Mesenchymal stem cell (in vitro differentiated cells and primary cell): ENCODE results near the gene ASTN2.

ENCODE experiments used
- DNase-seq: peaks from one replicate; pipeline ENCODE4 v3.0.0-alpha.2; 2013
- H2AFZ ChIP-seq: one replicate; pipeline ENCODE4 v1.6.1; 2013; ENCODE audit warnings: low read depth, mild to moderate bottlenecking, control low read depth, inconsistent platforms, low read length, moderate library complexity
- H2AK5ac ChIP-seq: 2 replicates; pipeline ENCODE4 v1.6.1; 2013; ENCODE audit warnings: low read length, moderate library complexity, mild to moderate bottlenecking, inconsistent platforms; ENCODE audit not compliant: severe bottlenecking
- H2BK120ac ChIP-seq: one replicate; pipeline ENCODE4 v1.6.1; 2013; ENCODE audit warnings: low read depth, mild to moderate bottlenecking, inconsistent platforms, low read length, moderate library complexity
- H2BK12ac ChIP-seq, 2 experiments: one replicate each; pipeline ENCODE4 v1.6.1; 2013; ENCODE audit warnings: inconsistent platforms in 2 of 2, low read length in 2 of 2, mild to moderate bottlenecking in 2 of 2, moderate library complexity in 2 of 2, control low read depth in 1 of 2
- H2BK15ac ChIP-seq: one replicate; pipeline ENCODE4 v1.6.1; 2013; ENCODE audit warnings: mild to moderate bottlenecking, low read depth, inconsistent platforms; ENCODE audit not compliant: poor library complexity, severe bottlenecking
- H2BK5ac ChIP-seq: 2 replicates; pipeline ENCODE4 v1.6.1; 2013; ENCODE audit warnings: low read depth, mild to moderate bottlenecking, low read length, control low read depth, inconsistent platforms; ENCODE audit not compliant: poor library complexity, severe bottlenecking
- H3K14ac ChIP-seq, 2 experiments: one replicate each; pipeline ENCODE4 v1.6.1; 2013; ENCODE audit warnings: inconsistent platforms in 2 of 2, low read length in 2 of 2, control low read depth in 1 of 2, mild to moderate bottlenecking in 1 of 2, moderate library complexity in 1 of 2
- H3K18ac ChIP-seq, 2 experiments: one replicate each; pipeline ENCODE4 v1.6.1; 2013; ENCODE audit warnings: inconsistent platforms in 2 of 2, low read length in 2 of 2, control low read depth in 1 of 2, low read depth in 1 of 2, mild to moderate bottlenecking in 1 of 2
- H3K23ac ChIP-seq, 2 experiments: one replicate each; pipeline ENCODE4 v1.6.1; 2013; ENCODE audit warnings: inconsistent platforms in 2 of 2, low read length in 2 of 2, mild to moderate bottlenecking in 2 of 2, moderate library complexity in 2 of 2, control low read depth in 1 of 2
- H3K27ac ChIP-seq: 2 replicates; pipeline ENCODE4 v1.5.1; 2013; ENCODE audit warnings: mild to moderate bottlenecking, moderate library complexity, low read length, control low read depth, inconsistent platforms; ENCODE audit not compliant: poor library complexity, severe bottlenecking
- H3K27me3 ChIP-seq, 2 experiments: 2 replicates each; pipeline versions ENCODE4 v1.6.1 to v1.7.0; 2013; ENCODE audit warnings: low read length in 2 of 2, mild to moderate bottlenecking in 2 of 2, moderate library complexity in 2 of 2, control low read depth in 1 of 2, inconsistent platforms in 1 of 2; ENCODE audit not compliant: control insufficient read depth in 1 of 2, insufficient read depth in 1 of 2
- H3K36me3 ChIP-seq, 2 experiments: 2 replicates each; pipeline versions ENCODE4 v1.6.1 to v1.7.0; 2013; ENCODE audit warnings: low read length in 2 of 2, control low read depth in 1 of 2, inconsistent platforms in 1 of 2, low read depth in 1 of 2, mild to moderate bottlenecking in 1 of 2; ENCODE audit not compliant: insufficient read depth in 2 of 2, control insufficient read depth in 1 of 2
- H3K4ac ChIP-seq, 2 experiments: one replicate each; pipeline ENCODE4 v1.6.1; 2013; ENCODE audit warnings: inconsistent platforms in 2 of 2, low read length in 2 of 2, mild to moderate bottlenecking in 2 of 2, moderate library complexity in 2 of 2, control low read depth in 1 of 2, low read depth in 1 of 2
- H3K4me1 ChIP-seq: 2 replicates; pipeline ENCODE4 v1.6.1; 2013; ENCODE audit warnings: low read depth, low read length, control low read depth; ENCODE audit not compliant: control insufficient read depth, insufficient read depth
- H3K4me2 ChIP-seq: 2 replicates; pipeline ENCODE4 v1.6.1; 2013; ENCODE audit warnings: low read length, mild to moderate bottlenecking, inconsistent platforms; ENCODE audit not compliant: poor library complexity, severe bottlenecking
- H3K4me3 ChIP-seq, 2 experiments: 2 replicates each; pipeline versions ENCODE4 v1.5.1 to v1.7.0; 2013; ENCODE audit warnings: low read length in 2 of 2, mild to moderate bottlenecking in 2 of 2, control low read depth in 1 of 2, low read depth in 1 of 2; ENCODE audit not compliant: insufficient read depth in 1 of 2
- H3K79me1 ChIP-seq: replicated peaks from 2 replicates; pipeline ENCODE4 v1.6.1; 2013; ENCODE audit warnings: mild to moderate bottlenecking, control low read depth, low read length, inconsistent platforms; ENCODE audit not compliant: poor library complexity, severe bottlenecking
- H3K9ac ChIP-seq: 2 replicates; pipeline ENCODE4 v1.7.0; 2013; ENCODE audit warnings: mild to moderate bottlenecking, low read length, moderate library complexity
- H3K9me3 ChIP-seq: 2 replicates; pipeline ENCODE4 v1.7.0; 2013; ENCODE audit warnings: mild to moderate bottlenecking, low read length; ENCODE audit not compliant: control insufficient read depth
- H4K8ac ChIP-seq: one replicate; pipeline ENCODE4 v1.6.1; 2013; ENCODE audit warnings: inconsistent platforms, mild to moderate bottlenecking, low read length, moderate library complexity
- H4K91ac ChIP-seq: one replicate; pipeline ENCODE4 v1.6.1; 2013; ENCODE audit warnings: mild to moderate bottlenecking, low read length, inconsistent platforms
- WGBS: methylation state at CpG from one replicate; pipeline ENCODE4 v1.1.7; 2013; ENCODE audit warnings: mixed read lengths; 5-methylcytosine and 5-hydroxymethylcytosine counted together

Gene ASTN2

DNA sequence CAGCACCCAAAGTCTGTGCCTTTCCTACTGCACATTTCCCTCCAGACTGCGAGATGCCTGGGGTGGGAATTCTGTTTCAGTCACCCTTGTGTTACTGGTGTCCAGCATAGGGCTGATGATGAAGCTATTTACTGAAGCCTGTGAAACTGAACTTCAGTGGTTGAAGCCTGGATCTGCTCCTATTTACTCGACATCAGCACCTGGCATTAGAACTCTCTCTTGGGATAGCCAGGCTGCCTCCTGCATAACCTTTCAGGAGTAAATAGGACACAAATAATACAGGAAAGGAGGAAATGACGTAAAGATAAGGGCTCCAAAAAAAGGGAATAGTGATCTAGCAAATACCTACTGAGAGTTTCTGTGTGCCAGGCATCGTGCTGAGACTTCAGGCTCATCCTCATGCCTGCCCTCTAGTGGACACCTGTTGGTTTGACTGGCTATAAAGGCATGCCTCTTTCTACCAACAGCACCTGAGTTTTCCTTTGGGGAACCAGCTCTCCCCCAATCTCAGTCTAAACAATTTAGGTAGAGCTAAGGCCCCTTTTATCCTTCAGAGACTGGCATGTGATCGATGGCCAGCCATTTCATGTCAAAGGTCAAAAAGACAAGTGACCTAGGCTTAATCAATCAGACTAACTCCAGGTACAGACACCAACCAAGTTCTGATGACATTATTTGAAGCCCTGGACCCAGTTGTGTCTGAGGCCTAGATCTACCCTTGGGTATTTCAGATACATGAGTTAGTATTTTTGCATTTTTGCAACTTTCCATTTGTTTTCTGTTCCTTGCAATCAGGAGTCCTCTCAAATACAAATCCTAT lies 919.8 kb downstream of the ASTN2 start:
- 88% methylated on average over 5 of the region's 5 CpGs for WGBS
- Histone ChIP-seq H3K9ac (no peak overlapping the region), H2AK5ac (no peak overlapping the region), H2AFZ (no peak overlapping the region), H3K27me3 (no peaks in the 10 kb centered on the region), H2BK15ac (no peak overlapping the region), H3K4me2 (no peak overlapping the region), H4K91ac (no peak overlapping the region), H2BK12ac (no peak overlapping the region), H3K23ac (no peak overlapping the region), H3K36me3 (no peaks in the 10 kb centered on the region), H3K4me3 (no peak overlapping the region), H3K4ac (no peak overlapping the region), H3K9me3 (no peaks in the 10 kb centered on the region), H2BK120ac (no peak overlapping the region), H3K18ac (no peak overlapping the region), H4K8ac (no peak overlapping the region), H3K4me1 (peaks cover 13% of the 10 kb centered on the region), H2BK5ac (no peak overlapping the region), H3K27ac (no peak overlapping the region), H3K79me1 (no peaks in the 10 kb centered on the region), H3K14ac (no peak overlapping the region)
- DNase-seq, result no peak

DNA sequence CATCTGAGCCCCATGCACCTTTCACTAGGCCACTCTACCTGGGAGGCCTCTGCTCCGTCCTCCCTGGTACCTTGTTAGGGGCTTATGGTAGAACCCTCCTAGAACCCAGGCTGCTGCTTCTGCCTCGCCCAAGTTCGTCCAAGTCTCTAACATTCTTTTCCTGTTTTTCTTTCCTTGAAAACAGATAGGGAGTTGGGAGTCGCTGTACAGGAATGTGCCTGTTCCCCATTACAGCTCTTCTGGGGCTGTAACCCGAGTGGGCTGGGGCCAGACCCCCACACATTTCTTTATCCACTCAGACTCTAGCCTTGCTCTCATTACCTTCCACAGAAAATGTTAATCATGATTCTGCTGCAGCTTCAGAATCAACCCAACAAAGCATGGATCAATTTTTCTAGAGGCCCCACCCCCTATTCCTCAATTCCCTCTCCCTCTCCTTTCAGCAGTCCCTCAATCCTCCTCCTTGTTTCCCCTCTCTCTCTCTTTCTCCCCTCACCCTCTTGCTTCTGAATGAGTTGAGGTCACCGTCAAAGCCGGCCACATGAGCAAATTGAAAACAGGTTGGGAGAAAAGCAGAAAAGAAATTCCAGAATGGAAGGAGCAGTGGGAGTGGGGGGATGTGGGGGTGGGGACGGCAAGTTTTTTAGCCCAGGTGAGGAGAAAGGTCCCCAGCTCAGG lies 921.5 kb downstream of the ASTN2 start:
- H4K91ac ChIP-seq, result no peak overlapping the region
- no peak overlapping the region for H2BK5ac ChIP-seq
- 62% methylated on average over 8 of the region's 8 CpGs for WGBS
- no peaks in the 10 kb centered on the region for H3K9me3 ChIP-seq
- no peak overlapping the region for H2BK120ac ChIP-seq
- peak overlapping the region in 1 of 2 experiments; percentile 60 for H2BK12ac ChIP-seq
- no peak overlapping the region for H4K8ac ChIP-seq
- no peaks in the 10 kb centered on the region for H3K27me3 ChIP-seq
- no peak overlapping the region for H3K9ac ChIP-seq
- H2AK5ac ChIP-seq, result peak overlapping the region; percentile 59
- peaks cover 9% of the 10 kb centered on the region for H3K4me1 ChIP-seq
- no peak overlapping the region for H3K27ac ChIP-seq
- H2AFZ ChIP-seq, result no peak overlapping the region
- H3K4me2 ChIP-seq, result no peak overlapping the region
- H3K18ac ChIP-seq, result no peak overlapping the region
- no peak overlapping the region for H3K23ac ChIP-seq
- no peak for DNase-seq
- no peaks in the 10 kb centered on the region for H3K79me1 ChIP-seq
- H2BK15ac ChIP-seq, result no peak overlapping the region
- no peak overlapping the region for H3K14ac ChIP-seq
- peak overlapping the region in 1 of 2 experiments; percentile 37 for H3K4ac ChIP-seq
- no peak overlapping the region for H3K4me3 ChIP-seq
- no peaks in the 10 kb centered on the region for H3K36me3 ChIP-seq

DNA sequence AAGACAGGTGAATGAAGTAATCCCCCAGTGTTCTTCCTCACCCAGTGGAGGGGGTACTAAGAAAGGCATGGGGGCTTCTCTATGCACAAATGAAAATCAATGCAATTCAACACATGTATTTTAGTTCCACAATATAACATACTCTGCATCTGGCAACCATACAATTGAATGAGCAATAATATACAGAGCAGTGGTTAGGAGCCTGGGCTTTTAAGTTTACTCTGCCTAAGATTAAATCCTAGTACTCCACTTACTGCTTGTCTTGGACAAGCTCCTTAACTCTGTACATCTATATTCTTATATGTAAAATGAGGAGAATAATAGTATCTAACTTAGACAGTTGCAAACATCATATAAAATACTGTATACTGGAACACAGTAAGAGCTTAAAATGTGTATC lies 923.2 kb downstream of the ASTN2 start:
- Histone ChIP-seq H3K79me1 (no peaks in the 10 kb centered on the region), H2AK5ac (no peak overlapping the region), H2BK5ac (no peak overlapping the region), H2BK15ac (no peak overlapping the region), H3K36me3 (peaks cover 0 to 5% of the 10 kb centered on the region in 2 experiments), H2AFZ (no peak overlapping the region), H3K4me3 (no peak overlapping the region), H3K27ac (no peak overlapping the region), H3K18ac (no peak overlapping the region), H3K14ac (no peak overlapping the region), H3K27me3 (no peaks in the 10 kb centered on the region), H3K4me1 (peaks cover 4% of the 10 kb centered on the region), H2BK12ac (no peak overlapping the region), H3K23ac (no peak overlapping the region), H3K9me3 (no peaks in the 10 kb centered on the region), H3K4ac (no peak overlapping the region), H4K8ac (no peak overlapping the region), H2BK120ac (no peak overlapping the region), H3K4me2 (no peak overlapping the region), H4K91ac (no peak overlapping the region), H3K9ac (no peak overlapping the region)
- DNase-seq, result no peak

DNA sequence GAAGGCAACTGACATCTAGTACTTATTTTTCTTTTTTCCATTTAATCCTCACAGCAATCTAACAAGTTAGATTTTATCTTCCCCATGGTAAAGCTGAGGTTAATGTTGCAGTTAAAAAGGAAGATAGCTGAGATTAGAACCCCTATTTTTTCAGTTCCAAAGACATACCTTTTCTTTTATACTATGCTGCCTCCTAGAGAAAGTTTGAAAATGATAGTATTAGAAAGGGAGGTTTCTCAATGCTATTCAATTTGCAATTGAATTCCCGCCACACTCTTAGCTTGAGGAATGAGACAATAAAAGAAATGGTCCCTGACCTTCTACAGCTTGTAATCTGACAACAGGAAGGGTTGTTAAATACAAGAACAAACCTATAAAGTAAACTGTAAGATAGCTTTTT lies 923.6 kb downstream of the ASTN2 start:
- no peak overlapping the region for H2BK120ac ChIP-seq
- H3K4me2 ChIP-seq, result no peak overlapping the region
- no peak overlapping the region for H4K8ac ChIP-seq
- peaks cover 4% of the 10 kb centered on the region for H3K4me1 ChIP-seq
- H3K14ac ChIP-seq, result no peak overlapping the region
- no peak overlapping the region for H2BK5ac ChIP-seq
- no peak overlapping the region for H2BK15ac ChIP-seq
- H3K23ac ChIP-seq, result no peak overlapping the region
- H3K79me1 ChIP-seq, result no peaks in the 10 kb centered on the region
- no peak overlapping the region for H2AK5ac ChIP-seq
- no peak for DNase-seq
- H4K91ac ChIP-seq, result no peak overlapping the region
- WGBS, result 100% methylated on average over 1 of the region's 1 CpG
- H3K4ac ChIP-seq, result no peak overlapping the region
- no peak overlapping the region for H3K27ac ChIP-seq
- no peak overlapping the region for H3K18ac ChIP-seq
- no peak overlapping the region for H2BK12ac ChIP-seq
- H3K36me3 ChIP-seq, result peaks cover 0 to 9% of the 10 kb centered on the region in 2 experiments
- H3K27me3 ChIP-seq, result no peaks in the 10 kb centered on the region
- no peak overlapping the region for H3K9ac ChIP-seq
- H2AFZ ChIP-seq, result no peak overlapping the region
- H3K4me3 ChIP-seq, result no peak overlapping the region
- no peaks in the 10 kb centered on the region for H3K9me3 ChIP-seq
